NCI-H2196 treated with DMSO at 0.1 percent for 48 hours (cell line): ENCODE results near the gene TMEM201.

Source experiments
- DNase-seq: peaks from one replicate; lab custom pipeline; 2025; ENCODE audit not compliant: unreplicated experiment; lab: John Stamatoyannopoulos, UW

Gene TMEM201

GRCh38 chr1:9576903-9577302 is 11.8 kb upstream of the TMEM201 start:
- DNase-seq: no peak

DNA sequence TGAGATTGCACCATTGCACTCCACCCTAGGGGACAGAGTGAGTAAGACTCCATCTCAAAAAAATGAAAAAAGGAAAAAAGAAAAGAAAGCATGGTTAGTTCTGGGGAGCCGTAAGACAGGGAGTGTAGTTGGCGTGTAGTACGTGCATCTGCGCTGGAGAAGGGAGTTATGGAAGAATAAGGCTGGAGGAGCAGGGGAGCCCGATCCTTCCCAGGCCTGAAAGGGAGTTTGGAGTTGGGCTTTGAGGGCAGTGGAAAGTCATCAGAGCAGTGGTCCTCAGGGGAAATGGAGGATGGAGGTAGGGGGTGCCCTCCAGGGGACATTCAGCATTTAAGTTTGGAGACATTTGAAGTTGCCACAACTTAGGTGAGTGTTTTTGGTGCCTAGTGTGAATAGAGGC is 11.3 kb upstream of the TMEM201 start:
- DNase-seq: no peak

DNA sequence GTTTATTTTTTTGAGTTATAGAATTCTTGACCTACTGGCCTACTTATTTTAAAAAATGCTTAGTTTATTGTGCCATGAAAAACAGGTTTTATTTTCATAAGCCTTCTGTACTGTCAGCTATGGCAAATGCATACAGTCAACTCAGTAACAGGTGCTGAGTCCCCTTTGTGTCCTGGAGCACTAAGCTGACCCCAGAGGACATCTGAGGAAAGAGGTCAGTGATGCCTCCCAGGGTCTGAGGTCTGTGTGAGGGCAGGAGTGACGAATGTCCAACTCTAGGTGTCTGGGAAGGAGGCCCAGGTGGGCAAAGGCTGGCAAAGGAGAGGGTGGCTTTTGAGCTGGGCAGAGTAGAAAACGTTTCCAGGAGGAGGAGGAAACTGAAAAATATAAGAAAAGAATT is 7.8 kb upstream of the TMEM201 start:
- DNase-seq: no peak

- no peak for DNase-seq
Measured at GRCh38 chr1:9586147-9586766, 2.5 kb upstream of the TMEM201 start.

DNA sequence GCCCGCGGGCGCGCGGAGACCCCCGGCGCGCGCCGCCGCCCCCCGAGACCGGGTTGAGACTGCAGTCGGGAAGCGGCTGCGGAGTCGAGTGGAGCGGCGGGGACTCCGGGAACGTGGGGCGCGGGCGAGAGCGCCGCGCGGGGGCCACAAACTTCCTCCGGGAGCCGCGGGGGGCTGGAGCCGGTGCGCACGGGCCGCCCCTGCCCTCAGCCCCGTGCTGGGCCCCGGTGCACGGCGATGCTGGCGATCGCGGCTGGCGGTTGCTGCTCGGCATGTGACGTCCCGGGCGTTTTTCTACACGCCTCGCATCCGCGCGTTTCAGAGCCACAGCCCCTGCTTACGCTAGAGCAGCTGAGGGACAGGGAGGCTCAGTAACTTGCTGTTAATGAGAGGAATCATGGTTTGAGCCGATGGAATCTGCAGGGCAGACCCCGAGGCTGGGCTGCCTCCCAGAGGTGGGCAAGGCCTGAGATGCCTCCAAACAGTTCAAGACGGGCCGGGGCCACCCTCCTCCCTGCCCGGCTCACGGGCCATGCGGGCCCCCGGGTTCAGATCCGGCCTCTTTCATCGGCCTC is 520 bp downstream of the TMEM201 start:
- DNase-seq: no peak

DNA sequence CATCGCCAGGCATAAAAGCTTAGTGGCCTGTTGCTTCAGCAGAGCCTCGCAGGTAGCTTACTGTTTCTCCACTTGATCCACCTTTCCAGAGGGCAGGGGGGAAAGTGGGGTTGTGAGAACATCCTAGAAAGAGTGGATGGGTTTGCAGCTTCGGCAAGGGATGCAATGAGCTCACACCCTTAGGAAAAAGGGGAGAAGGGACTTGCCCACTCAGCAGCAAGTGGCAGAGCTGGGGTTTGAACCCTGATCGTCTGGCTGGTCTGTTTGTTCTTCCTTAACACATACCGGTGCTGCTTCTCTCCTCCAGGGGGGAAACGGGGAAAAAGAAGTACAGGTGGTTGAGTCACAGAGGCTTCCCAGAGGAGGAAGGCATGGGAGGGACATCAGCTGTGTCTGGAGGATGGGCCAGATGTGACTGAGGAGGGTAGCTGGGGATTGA is 1.0 kb downstream of the TMEM201 start:
- DNase-seq: no peak

GRCh38 chr1:9590201-9590600 is 1.5 kb downstream of the TMEM201 start:
- DNase-seq: no peak

DNA sequence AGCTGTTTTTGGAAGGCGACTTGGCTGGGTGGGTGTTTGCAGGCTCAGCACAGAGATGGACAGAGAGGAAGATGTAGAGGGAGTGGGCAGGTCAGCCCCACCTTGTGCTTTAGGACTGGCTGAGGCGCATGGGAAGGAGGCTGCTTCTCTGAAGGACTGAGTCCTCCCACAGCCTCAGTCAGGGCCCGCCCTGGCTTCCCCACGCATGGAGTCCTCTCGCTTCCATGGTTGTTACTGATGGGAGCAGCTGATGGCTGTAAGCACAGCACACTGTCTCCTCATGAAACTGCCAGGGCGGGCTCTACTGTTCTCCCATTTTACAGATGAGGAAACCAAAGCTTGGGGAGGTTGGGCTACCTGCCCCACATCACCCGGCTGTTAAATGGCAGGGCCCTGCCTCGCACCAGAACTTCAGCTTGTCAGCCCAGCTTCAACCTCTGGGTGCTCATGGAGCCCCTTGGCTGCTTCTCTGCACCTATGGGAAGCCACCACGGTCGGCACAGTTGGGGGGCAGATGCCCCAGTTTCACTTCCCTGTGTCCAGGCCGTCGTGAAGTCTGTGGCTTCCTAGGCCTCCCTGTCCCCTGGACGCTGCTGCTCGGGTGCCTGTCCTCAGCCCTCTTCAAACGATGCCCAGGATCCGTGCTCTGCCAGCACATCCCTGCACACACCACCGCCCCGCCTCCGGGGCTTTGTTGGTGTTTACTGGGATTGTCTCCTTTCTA is 2.4 kb downstream of the TMEM201 start:
- no peak for DNase-seq

DNA sequence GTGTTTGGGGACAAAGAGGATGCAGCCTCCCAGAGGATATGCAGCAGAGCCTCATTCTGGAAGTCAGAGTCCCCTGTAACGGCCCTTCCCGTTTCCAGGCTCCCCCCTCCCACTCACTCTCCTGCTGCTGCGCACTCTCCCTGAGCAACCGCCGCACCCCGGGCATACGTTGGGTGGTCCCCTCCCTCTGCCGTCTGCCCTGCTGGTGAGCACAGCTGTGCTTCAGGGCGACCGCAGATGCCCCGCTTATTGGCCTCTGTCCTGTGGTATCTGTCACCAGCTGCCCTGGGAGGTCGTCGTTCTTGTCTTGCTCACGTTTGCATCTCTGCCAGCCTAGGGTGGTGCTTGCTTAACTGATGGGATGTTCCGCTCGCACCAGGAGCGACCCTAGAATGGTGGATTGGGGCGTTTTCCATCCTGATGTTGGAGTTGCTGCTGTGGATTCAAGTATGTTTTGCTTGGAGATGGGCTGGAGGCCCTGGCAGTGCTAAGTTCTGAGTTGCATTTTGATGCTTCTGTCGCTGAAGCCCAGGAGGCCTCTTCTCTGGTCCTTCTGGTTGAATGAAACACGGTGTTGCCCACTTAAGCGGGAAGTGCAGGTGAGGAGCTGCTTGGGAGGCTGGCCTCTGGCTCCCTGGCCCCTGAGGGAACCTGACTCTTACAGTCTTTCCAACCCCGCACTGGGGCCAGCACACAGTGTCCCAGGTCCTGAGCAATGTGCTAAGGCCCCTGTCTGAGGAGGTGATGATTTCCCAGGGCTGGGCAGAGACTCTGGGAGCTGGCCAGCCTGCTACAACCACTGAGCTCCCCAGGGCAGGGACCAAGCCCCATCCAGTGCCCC is 3.2 kb downstream of the TMEM201 start:
- no peak for DNase-seq

DNA sequence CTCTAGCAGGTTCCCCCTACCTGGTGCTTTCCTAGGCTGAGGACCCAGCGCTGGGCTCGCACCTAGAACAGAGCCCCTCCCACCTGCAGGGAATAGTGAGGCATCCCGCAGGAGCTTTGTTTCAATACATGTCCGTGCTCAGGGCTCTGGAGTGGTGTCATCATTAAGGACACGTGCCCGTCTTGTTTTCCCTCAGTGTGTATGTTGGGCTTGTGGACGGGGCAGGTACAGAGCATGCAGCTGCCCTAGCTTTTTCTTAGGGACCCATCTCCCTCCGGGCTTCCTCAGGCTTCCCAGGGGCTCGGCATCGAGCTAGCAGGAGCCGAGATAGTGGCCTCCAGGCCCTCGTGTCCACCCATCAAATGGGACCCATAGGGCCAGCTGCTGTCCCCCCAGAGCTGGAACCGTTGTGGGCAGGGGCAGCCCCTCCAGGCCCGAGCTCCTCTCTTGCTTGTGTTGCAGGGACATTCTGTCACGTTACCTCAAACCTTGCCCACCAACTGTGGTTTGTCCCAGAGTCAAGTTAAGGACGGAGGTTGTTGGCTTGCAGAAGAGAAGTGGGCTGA is 3.9 kb downstream of the TMEM201 start:
- DNase-seq: no peak

- no peak for DNase-seq
Measured at GRCh38 chr1:9593147-9593491, 4.4 kb downstream of the TMEM201 start.

GRCh38 chr1:9593492-9594465 is 5.1 kb downstream of the TMEM201 start:
- DNase-seq: peak; percentile 92

DNA sequence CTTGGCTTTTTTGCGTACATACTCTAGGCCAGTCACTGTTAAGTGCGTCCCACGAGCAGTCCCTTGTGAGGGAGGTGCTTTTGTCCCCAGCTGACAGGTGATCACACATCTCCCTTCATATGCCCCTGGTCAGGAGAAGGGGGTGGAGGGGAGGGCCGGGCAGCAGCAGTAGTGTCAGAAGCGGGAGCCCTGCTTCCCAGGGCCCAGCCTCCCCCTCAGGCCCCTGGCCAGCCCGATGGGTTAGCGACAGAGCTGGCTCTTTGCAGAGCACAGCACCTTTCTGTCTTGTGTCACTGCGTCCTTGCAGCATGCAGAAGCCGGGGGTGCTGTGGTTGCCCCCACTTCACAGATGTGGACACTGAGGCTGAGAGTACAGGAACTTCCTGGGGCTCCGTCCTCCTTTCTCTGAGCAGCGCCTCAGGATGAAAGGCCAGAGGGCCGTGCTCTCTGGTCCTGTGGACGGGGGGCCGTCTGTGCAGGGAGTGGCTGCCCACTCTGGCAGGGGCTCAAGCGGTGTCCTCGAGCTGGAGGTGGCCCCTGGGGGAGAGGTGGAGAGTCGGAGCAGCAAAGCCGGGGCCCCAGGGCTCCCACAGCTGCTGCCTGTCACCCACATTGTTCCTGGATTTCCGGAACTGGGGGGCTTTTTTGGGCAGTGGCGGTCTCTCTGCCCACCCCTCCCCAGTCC is 5.9 kb downstream of the TMEM201 start:
- DNase-seq: no peak

GRCh38 chr1:9595156-9595967 is 6.7 kb downstream of the TMEM201 start:
- DNase-seq: no peak

DNA sequence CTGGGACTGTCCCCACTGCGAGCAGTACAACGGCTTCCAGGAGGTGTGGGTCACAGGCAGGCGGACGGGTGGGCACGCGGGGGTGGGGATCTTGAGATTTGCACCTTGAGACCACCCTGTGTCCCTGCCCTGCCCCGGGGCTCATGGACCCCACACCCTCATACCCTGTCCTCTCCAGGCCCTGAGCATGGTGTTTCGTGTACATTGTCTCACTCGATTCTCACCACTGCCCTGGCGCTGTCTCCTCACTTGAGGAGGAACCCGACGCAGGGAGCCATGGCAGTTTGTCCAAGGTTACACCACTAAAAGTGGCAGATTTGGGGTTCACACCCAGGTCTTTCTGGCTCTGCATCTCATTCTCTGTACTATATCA is 7.2 kb downstream of the TMEM201 start:
- DNase-seq: no peak

- no peak for DNase-seq
Measured at GRCh38 chr1:9596415-9597123, 7.9 kb downstream of the TMEM201 start.

- DNase-seq: no peak
Measured at GRCh38 chr1:9597361-9598315, 8.9 kb downstream of the TMEM201 start.
